ENCODE measurements around the gene HOXA4. TPM values are rescaled to one million over a fixed set of nuclear protein-coding genes. Genes with fewer than 3 reads are reported as not detected.
A peak's percentile ranks its signal among the peaks of the same experiment; 100 is the strongest.

The HOXA4 gene
- polyA plus RNA-seq, 1 donor from 2014 or later, result not detected

- H3K4me3 Mint-ChIP-seq, result peak overlapping the region; percentile 30 to 89 (median 61)
- no peaks in the 10 kb centered on the region for H3K36me3 Mint-ChIP-seq
- H3K27me3 Mint-ChIP-seq, result peaks cover 65% of the 10 kb centered on the region
- peaks cover 8 to 45% (median 14%) of the 10 kb centered on the region in 3 donors for H3K4me1 Mint-ChIP-seq
- H3K27ac Mint-ChIP-seq, result peak overlapping the region; percentile 91 to 98 (median 92)
- H3K9me3 Mint-ChIP-seq, result peaks cover 0 to 17% (median 1%) of the 10 kb centered on the region in 3 donors
Observed at GRCh38 chr7:27156916-27157701, 26.6 kb upstream of the HOXA4 start.

- Mint-ChIP-seq H3K9me3 (peaks cover 0 to 17% (median 1%) of the 10 kb centered on the region in 3 donors), H3K4me1 (peaks cover 11 to 48% (median 16%) of the 10 kb centered on the region in 3 donors), H3K4me3 (peak within 1 kb of the TSS; percentile 54 to 93 (median 89)), H3K27ac (peak within 1 kb of the TSS; percentile 96 to 98 (median 97)), H3K36me3 (no peaks in the 10 kb centered on the region), H3K27me3 (peaks cover 68% of the 10 kb centered on the region)
Observed at GRCh38 chr7:27156508-27156898, 25.9 kb upstream of the HOXA4 start, which contains the start of gene HOXA7. Gene HOXA7, minus strand, starts transcription at chr7:27156675. Its CDS starts 130 bp downstream, at chr7:27156545.

GRCh38 chr7:27155816-27156507 lies 25.4 kb upstream of the HOXA4 start:
- H3K9me3 Mint-ChIP-seq, result peaks cover 0 to 17% (median 1%) of the 10 kb centered on the region in 3 donors
- H3K4me1 Mint-ChIP-seq, result peaks cover 16 to 49% (median 18%) of the 10 kb centered on the region in 3 donors
- peak overlapping the region; percentile 96 to 98 (median 97) for H3K27ac Mint-ChIP-seq
- H3K4me3 Mint-ChIP-seq, result peak overlapping the region; percentile 39 to 93 (median 89)
- no peaks in the 10 kb centered on the region for H3K36me3 Mint-ChIP-seq
- H3K27me3 Mint-ChIP-seq, result peaks cover 70% of the 10 kb centered on the region

- H3K27me3 Mint-ChIP-seq, result peaks cover 71% of the 10 kb centered on the region
- H3K27ac Mint-ChIP-seq, result peak overlapping the region; percentile 96 to 98 (median 97)
- peaks cover 17 to 51% (median 18%) of the 10 kb centered on the region in 3 donors for H3K4me1 Mint-ChIP-seq
- H3K4me3 Mint-ChIP-seq, result peak overlapping the region; percentile 56 to 89 (median 78)
- peaks cover 0 to 17% (median 1%) of the 10 kb centered on the region in 3 donors for H3K9me3 Mint-ChIP-seq
- H3K36me3 Mint-ChIP-seq, result no peaks in the 10 kb centered on the region
Observed at GRCh38 chr7:27154901-27155815, 24.6 kb upstream of the HOXA4 start.

GRCh38 chr7:27154369-27154768 lies 23.8 kb upstream of the HOXA4 start:
- Mint-ChIP-seq H3K36me3 (no peaks in the 10 kb centered on the region), H3K27ac (peak overlapping the region; percentile 96 to 98 (median 97)), H3K4me3 (peak overlapping the region in 3 of 4 donors; percentile 28 to 89 (median 56)), H3K4me1 (peaks cover 16 to 44% (median 17%) of the 10 kb centered on the region in 3 donors), H3K9me3 (peaks cover 0 to 17% (median 1%) of the 10 kb centered on the region in 3 donors), H3K27me3 (peaks cover 70% of the 10 kb centered on the region)

- Mint-ChIP-seq H3K4me1 (peaks cover 15 to 39% (median 17%) of the 10 kb centered on the region in 3 donors), H3K27ac (peak overlapping the region in 2 of 3 donors; percentile 33 to 98), H3K9me3 (peaks cover 0 to 17% (median 1%) of the 10 kb centered on the region in 3 donors), H3K36me3 (no peaks in the 10 kb centered on the region), H3K27me3 (peaks cover 72% of the 10 kb centered on the region), H3K4me3 (peak overlapping the region in 3 of 4 donors; percentile 13 to 89 (median 58))
Observed at GRCh38 chr7:27153526-27153925, 23.0 kb upstream of the HOXA4 start.

GRCh38 chr7:27152816-27153442 lies 22.4 kb upstream of the HOXA4 start:
- peaks cover 72% of the 10 kb centered on the region for H3K27me3 Mint-ChIP-seq
- peak overlapping the region in 2 of 4 donors; percentile 22 to 89 for H3K4me3 Mint-ChIP-seq
- H3K36me3 Mint-ChIP-seq, result no peaks in the 10 kb centered on the region
- H3K4me1 Mint-ChIP-seq, result peaks cover 19 to 37% (median 19%) of the 10 kb centered on the region in 3 donors
- peaks cover 0 to 15% (median 1%) of the 10 kb centered on the region in 3 donors for H3K9me3 Mint-ChIP-seq
- H3K27ac Mint-ChIP-seq, result peak overlapping the region; percentile 23 to 98 (median 94)

- H3K9me3 Mint-ChIP-seq, result peaks cover 0 to 8% (median 1%) of the 10 kb centered on the region in 3 donors
- H3K27ac Mint-ChIP-seq, result peak within 1 kb of the TSS; percentile 94 to 98 (median 94)
- peaks cover 17 to 36% (median 23%) of the 10 kb centered on the region in 3 donors for H3K4me1 Mint-ChIP-seq
- peaks cover 73% of the 10 kb centered on the region for H3K27me3 Mint-ChIP-seq
- H3K4me3 Mint-ChIP-seq, result peak within 1 kb of the TSS; percentile 74 to 93 (median 88)
- H3K36me3 Mint-ChIP-seq, result no peaks in the 10 kb centered on the region
Observed at GRCh38 chr7:27151931-27152815, 21.6 kb upstream of the HOXA4 start, which contains the start of gene HOXA3. Gene HOXA3, minus strand, starts transcription at chr7:27152583. Its CDS starts 41,943 bp downstream, at chr7:27110640.

- H3K4me1 Mint-ChIP-seq, result peaks cover 19 to 38% (median 24%) of the 10 kb centered on the region in 3 donors
- H3K27ac Mint-ChIP-seq, result peak overlapping the region; percentile 94 to 98 (median 94)
- H3K27me3 Mint-ChIP-seq, result peaks cover 76% of the 10 kb centered on the region
- no peaks in the 10 kb centered on the region for H3K36me3 Mint-ChIP-seq
- peak overlapping the region; percentile 74 to 93 (median 88) for H3K4me3 Mint-ChIP-seq
- H3K9me3 Mint-ChIP-seq, result peaks cover 0 to 8% (median 1%) of the 10 kb centered on the region in 3 donors
Observed at GRCh38 chr7:27151341-27151930, 20.9 kb upstream of the HOXA4 start.

GRCh38 chr7:27150568-27151340 lies 20.2 kb upstream of the HOXA4 start:
- no peaks in the 10 kb centered on the region for H3K36me3 Mint-ChIP-seq
- peak overlapping the region; percentile 74 to 93 (median 88) for H3K4me3 Mint-ChIP-seq
- H3K27me3 Mint-ChIP-seq, result peaks cover 78% of the 10 kb centered on the region
- H3K9me3 Mint-ChIP-seq, result peaks cover 0 to 8% (median 1%) of the 10 kb centered on the region in 3 donors
- H3K4me1 Mint-ChIP-seq, result peaks cover 19 to 40% (median 24%) of the 10 kb centered on the region in 3 donors
- H3K27ac Mint-ChIP-seq, result peak overlapping the region; percentile 94 to 98 (median 94)

GRCh38 chr7:27149842-27150567 lies 19.4 kb upstream of the HOXA4 start:
- Mint-ChIP-seq H3K27ac (peak overlapping the region in 2 of 3 donors; percentile 94 to 98), H3K27me3 (peaks cover 73% of the 10 kb centered on the region), H3K4me3 (peak overlapping the region in 3 of 4 donors; percentile 47 to 89 (median 66)), H3K9me3 (peaks cover 0 to 4% (median 0%) of the 10 kb centered on the region in 3 donors), H3K36me3 (no peaks in the 10 kb centered on the region), H3K4me1 (peaks cover 16 to 34% (median 24%) of the 10 kb centered on the region in 3 donors)
